Stimulated activated CD8-positive, alpha-beta memory T cell treated with anti-CD3 and anti-CD28 coated beads, Interleukin-4, amount 100 ng/mL, for 48 hours (primary cell): ENCODE results near the gene FBXW2.
"Not testable (repeated sequence)": the region's sequence is repeated elsewhere in the genome, so short reads cannot be mapped to it uniquely, and the experiment has no call there.

ENCODE experiments used
- DNase-seq: peaks from one replicate; pipeline ENCODE4 v3.0.0-alpha.2; 2020

FBXW2 gene

GRCh38 chr9:120777229-120777628, 16.0 kb downstream of the FBXW2 start:
- DNase-seq, result no peak

- DNase-seq, result no peak
Observed at GRCh38 chr9:120776788-120777187, 16.4 kb downstream of the FBXW2 start.

GRCh38 chr9:120775859-120776258, 17.4 kb downstream of the FBXW2 start:
- DNase-seq, result no peak

DNA sequence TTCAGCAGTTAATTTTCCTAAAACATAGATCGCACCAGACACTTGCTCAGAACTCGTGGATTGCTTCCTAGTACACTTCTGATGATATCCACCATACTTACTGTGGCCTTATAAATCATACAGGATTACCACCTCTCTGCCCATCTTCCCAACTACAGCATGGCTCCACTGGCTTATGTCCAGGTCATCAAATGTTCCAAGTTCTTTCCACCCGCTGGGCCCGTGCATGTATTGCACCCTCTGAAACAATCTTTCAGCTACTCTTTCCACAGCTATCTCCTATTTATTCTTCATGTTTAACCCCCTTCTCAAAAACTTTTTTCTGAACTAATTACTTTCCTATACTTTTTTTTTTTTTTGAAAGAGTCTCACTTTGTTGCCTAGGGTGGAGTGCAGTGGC, 18.5 kb downstream of the FBXW2 start:
- DNase-seq, result no peak

DNA sequence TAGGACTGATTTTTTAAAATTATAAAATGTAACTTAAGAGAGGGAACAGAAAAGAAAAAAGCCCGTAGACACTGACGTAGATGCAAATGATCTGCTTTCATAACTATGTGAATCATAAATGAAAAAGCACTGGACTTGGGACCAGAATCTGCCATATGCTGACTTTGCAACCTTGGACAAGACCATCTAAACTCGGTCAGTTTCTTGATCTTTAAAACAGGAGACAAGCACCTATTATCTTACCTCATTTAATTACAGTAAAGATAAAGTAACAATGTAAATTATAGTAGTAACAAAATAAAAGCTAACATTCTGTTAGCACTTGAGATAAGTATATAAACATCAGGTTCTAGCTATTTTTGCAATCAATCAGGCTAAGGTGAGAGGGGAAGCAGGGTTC, 20.0 kb downstream of the FBXW2 start:
- no peak for DNase-seq

GRCh38 chr9:120770931-120771330, 22.3 kb downstream of the FBXW2 start:
- no peak for DNase-seq

GRCh38 chr9:120768886-120769285, 24.3 kb downstream of the FBXW2 start:
- DNase-seq, result no peak

- DNase-seq, result no peak
Observed at GRCh38 chr9:120768247-120768646, 25.0 kb downstream of the FBXW2 start.

DNA sequence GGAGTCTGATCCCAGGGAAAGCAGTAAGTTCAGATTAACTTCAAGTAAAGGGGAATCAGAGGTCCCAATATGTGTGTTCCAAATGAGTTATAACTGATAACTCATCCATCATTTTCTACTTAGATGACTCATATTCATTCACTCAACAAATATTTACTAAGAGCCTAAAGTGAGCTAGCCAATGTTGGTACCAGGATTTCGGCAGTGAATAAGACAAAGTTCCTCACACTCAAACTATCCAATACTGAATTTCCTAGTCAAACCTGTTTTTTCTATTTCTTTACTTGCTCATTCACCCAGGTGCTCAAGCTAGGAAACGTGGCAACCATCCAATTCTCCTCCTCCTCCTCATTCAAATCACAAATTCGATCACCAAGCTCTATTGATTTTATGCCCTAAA, 25.8 kb downstream of the FBXW2 start:
- DNase-seq, result no peak

- no peak for DNase-seq
Observed at GRCh38 chr9:120765910-120766425, 27.2 kb downstream of the FBXW2 start.

GRCh38 chr9:120764476-120764875, 28.7 kb downstream of the FBXW2 start:
- no peak for DNase-seq

- no peak for DNase-seq
Observed at GRCh38 chr9:120761006-120761405, 32.2 kb downstream of the FBXW2 start.

GRCh38 chr9:120759755-120760400, 33.3 kb downstream of the FBXW2 start:
- DNase-seq, result no peak

DNA sequence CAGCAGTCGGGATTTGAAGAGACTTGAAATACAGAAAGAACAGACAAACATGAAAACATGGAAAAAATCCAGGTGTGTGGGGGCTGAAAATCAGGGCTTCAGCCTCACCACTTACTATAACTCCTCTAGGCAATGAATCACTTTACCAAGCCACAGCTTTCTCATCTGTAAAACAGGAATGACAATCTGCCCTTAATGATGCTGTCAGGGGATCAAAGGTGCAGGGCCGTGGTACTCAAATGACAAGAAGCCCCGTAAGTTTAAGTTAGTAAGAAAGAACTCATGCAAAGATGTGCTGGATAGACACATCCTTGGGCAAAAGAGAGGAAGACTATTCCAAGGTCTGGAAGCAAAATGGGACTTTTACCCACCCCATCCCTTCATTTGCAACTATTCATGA, 34.7 kb downstream of the FBXW2 start:
- no peak for DNase-seq

GRCh38 chr9:120757026-120757913, 35.9 kb downstream of the FBXW2 start:
- no peak for DNase-seq

- DNase-seq, result no peak
Observed at GRCh38 chr9:120756531-120756930, 36.7 kb downstream of the FBXW2 start.

GRCh38 chr9:120755810-120756434, 37.3 kb downstream of the FBXW2 start:
- peak; percentile 79 for DNase-seq

DNA sequence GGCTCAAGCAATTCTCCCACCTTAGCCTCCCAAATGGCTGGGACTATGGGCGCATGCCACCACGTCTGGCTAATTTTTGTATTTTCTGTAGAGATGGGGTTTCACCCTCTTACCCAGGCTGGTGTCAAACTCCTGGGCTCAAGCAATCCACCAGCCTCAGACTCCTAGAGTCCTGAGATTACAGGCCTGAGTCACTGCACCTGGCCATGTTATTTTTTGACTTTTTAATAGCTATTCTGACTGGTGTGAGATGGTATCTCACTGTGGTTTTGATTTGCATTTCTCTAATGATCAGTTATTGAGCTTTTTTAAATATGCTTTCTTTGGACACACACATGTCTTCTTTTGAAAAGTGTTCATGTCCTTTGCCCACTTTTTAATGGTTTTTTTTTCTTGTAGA, 38.2 kb downstream of the FBXW2 start:
- DNase-seq, result no peak

DNA sequence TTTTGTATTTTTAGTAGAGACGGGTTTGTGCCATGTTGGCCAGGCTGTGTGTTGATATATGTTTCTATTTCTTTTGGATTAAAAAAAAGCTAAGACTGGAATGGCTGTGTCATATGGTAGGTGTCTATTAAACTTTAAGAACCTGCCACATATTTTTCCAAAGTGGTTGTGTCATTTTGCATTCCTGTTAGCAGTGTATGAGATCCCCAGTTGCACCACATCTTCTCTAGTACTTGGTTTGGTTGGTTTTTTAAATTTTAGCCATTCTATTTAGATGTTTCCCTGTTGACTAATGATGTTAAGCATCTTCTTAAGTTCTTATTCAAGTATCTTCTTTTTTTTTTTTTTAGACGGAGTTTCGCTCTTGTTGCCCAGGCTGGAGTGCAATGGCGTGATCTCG, 42.8 kb downstream of the FBXW2 start:
- DNase-seq, result no peak

- not testable (repeated sequence) for DNase-seq
Observed at GRCh38 chr9:120746366-120746765, 46.9 kb downstream of the FBXW2 start.

DNA sequence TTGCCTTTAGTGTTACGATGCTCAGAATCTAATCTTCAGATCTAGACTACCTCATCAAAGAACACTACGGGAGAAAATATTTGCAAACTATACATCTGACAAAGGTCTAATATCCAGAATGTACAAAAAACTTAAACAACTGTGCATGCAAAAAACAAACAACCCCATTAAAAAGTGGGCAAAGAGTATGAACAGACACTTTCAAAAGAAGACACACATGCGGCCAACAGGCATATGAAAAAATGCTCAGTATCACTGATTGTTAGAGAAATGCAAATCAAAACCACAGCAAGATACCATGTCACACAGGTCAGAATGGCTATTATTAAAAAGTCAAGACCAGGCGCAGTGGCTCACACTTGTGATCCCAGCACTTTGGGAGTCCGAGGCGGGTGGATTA, 47.9 kb downstream of the FBXW2 start:
- DNase-seq, result no peak

DNA sequence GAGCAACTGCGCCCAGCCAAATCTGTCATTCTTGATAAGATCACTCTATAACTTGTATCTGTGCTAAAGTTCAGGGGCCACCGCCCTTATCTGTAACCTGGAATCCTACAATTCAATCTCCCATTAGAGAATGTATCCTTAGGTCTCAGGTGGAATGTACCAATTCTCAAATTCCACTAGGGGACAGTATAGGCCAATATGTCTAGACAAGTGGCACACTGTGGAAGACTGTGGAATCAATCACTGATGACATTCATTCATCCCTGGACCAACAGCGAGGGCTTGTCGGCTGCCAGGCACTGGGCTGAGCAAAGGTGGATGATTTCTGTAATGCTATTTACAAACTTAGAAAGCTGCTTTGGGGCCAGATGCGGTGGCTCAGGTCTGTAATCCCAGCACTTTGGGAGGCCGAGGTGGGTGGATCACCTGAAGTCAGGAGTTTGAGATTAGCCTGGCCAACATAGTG, 50.2 kb downstream of the FBXW2 start:
- no peak for DNase-seq

DNA sequence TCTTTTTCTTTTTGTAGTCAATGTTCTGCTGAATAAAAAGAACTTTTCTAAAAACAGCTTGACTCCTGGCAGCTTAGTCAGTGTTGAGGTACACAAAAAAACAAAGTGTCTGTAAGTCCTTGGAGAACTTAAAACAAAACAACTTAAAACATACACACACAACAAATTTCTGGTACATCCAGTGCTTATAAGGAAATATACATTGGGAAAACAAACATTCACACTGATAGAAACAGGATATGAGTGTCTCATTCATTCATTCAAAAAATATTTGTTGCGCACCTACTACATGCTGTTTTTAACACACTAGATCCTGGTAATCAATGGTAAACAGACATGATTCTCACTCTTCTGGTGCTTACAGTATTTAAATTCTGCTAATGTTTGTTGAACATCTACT, 51.5 kb downstream of the FBXW2 start:
- DNase-seq, result no peak

GRCh38 chr9:120741191-120741590, 52.0 kb downstream of the FBXW2 start:
- DNase-seq, result no peak
